HUES64 (cell line): ENCODE measurements around the gene CFAP54.
"Not testable (repeated sequence)": the region's sequence is repeated elsewhere in the genome, so short reads cannot be mapped to it uniquely, and the experiment has no call there.

Experiments
- H3K27ac ChIP-seq: 2 replicates; pipeline ENCODE4 v1.7.0; 2013; ENCODE audit warnings: low read depth, low read length, inconsistent platforms
- H3K27me3 ChIP-seq: 2 replicates; pipeline ENCODE4 v1.6.1; 2013; ENCODE audit warnings: mild to moderate bottlenecking, low read length; ENCODE audit not compliant: insufficient read depth
- H3K36me3 ChIP-seq: 2 replicates; pipeline ENCODE4 v1.6.1; 2013; ENCODE audit warnings: mild to moderate bottlenecking, low read length; ENCODE audit not compliant: insufficient read depth
- H3K4me1 ChIP-seq: 2 replicates; pipeline ENCODE4 v1.6.1; 2013; ENCODE audit warnings: mild to moderate bottlenecking, low read length, moderate library complexity; ENCODE audit not compliant: insufficient read depth
- H3K4me3 ChIP-seq: 2 replicates; pipeline ENCODE4 v1.5.1; 2013; ENCODE audit warnings: mild to moderate bottlenecking, low read length, moderate library complexity
- H3K9ac ChIP-seq: 2 replicates; pipeline ENCODE4 v1.6.1; 2013; ENCODE audit warnings: mild to moderate bottlenecking, low read depth, low read length
- H3K9me3 ChIP-seq: 2 replicates; pipeline ENCODE4 v1.6.1; 2013; ENCODE audit warnings: low read depth, low read length; ENCODE audit not compliant: insufficient read depth
- WGBS: fragments of 150-250, 120-280 bp; methylation state at CpG from one replicate; pipeline ENCODE4 v1.1.7; 2013; ENCODE audit warnings: missing lambda C conversion rate; 5-methylcytosine and 5-hydroxymethylcytosine counted together

Gene CFAP54

DNA sequence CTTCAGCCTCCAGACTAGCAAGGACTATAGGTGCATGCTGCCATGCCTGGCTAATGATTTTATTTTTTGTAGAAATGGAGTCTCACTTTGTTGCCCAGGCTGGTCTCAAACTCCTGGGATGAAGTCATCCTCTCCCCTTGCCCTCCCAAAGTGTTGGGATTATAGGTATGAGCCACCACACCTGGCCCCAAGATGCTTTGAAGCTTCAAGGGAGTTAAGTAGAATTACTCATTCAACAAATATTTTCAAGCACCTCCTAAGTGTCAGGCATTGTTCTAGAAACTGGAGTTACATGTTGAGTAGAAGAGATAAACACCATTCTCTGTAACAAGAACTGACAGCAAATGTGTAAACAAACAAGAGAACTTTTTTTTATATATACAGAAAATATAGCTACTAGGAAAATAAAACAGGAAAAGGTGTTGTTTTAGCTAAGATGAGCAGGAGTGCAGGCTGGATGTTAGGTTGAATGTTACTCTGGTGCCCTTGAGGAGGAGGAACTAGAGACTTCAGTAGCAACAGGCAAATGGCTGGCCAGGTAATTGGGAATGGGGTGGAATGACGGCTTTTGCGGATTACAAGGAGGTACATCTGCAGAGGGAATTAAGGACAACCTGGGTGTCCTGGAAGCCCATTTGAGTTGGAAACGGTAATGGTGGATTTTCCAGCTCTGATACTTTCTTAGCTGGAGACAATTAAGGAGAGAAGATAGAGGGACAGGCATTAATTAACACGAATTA, 32.0 kb upstream of the CFAP54 start:
- WGBS: 91% methylated on average over 4 of the region's 4 CpGs
- H3K27ac ChIP-seq: no peak overlapping the region

DNA sequence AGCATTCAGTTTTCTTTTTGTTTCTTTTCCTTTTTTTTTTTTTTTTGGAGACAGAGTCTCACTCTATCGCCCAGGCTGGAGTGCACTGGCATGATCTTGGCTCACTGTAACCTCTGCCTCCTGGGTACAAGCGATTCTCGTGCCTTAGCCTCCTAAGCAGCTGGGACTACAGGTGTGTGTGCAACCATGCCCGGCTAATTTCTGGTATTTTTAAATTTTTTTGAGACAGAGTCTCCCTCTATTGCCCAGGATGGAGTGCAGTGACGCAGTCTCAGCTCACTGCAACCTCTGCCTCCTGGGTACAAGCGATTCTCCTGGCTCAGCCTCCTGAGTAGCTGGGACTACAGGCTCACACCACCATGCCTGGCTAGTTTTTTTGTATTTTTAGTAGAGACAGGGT, 30.1 kb upstream of the CFAP54 start:
- not testable (repeated sequence) for H3K27me3 ChIP-seq, H3K4me1 ChIP-seq, H3K27ac ChIP-seq, H3K9ac ChIP-seq, H3K36me3 ChIP-seq, H3K4me3 ChIP-seq, H3K9me3 ChIP-seq
- WGBS: 92% methylated on average over 6 of the region's 6 CpGs

More for the DNA sequence above, 32.0 kb upstream of the CFAP54 start:
- H3K4me3 ChIP-seq: no peak overlapping the region
- H3K4me1 ChIP-seq: no peaks in the 10 kb centered on the region
- H3K36me3 ChIP-seq: no peaks in the 10 kb centered on the region
- H3K27me3 ChIP-seq: no peaks in the 10 kb centered on the region
- H3K9me3 ChIP-seq: no peaks in the 10 kb centered on the region
- H3K9ac ChIP-seq: no peak overlapping the region

DNA sequence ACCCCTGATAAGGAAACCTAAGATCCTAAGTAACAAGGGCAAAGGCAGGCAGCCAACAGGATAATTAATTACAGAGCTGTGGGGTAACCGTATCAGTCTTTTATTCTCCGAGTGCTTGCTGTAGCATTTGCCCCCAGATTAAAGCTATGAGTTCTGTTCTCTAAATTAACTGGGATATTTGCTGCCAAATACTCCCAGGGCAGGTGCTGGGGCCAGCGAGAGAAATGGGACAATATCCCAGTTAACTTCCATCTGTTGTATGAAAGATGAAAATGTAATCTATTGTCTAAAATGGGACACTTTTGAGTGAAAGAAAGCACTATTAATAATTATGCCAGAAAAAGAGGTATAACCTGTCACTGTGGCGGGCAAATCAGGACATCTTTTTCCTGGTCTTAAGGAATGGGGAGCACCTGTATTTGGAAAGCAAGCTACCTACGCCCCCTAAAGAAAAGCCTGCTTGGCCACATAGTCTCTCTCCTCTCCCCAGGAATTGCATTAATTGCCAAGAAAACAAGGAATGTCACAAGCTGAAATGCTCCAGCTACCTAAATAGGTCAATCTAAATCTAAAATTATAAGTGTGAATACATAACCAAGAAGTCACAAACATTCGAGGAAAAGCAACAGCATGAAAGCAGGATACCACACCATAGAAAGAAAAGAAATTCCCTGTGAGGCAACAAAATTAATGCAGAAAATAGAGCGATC, 26.7 kb upstream of the CFAP54 start:
- 91% methylated on average over 7 of the region's 7 CpGs for WGBS
- H3K4me1 ChIP-seq: no peaks in the 10 kb centered on the region
- no peaks in the 10 kb centered on the region for H3K27me3 ChIP-seq
- no peak overlapping the region for H3K9ac ChIP-seq
- H3K27ac ChIP-seq: no peak overlapping the region
- H3K4me3 ChIP-seq: no peak overlapping the region
- no peaks in the 10 kb centered on the region for H3K36me3 ChIP-seq
- H3K9me3 ChIP-seq: no peaks in the 10 kb centered on the region

DNA sequence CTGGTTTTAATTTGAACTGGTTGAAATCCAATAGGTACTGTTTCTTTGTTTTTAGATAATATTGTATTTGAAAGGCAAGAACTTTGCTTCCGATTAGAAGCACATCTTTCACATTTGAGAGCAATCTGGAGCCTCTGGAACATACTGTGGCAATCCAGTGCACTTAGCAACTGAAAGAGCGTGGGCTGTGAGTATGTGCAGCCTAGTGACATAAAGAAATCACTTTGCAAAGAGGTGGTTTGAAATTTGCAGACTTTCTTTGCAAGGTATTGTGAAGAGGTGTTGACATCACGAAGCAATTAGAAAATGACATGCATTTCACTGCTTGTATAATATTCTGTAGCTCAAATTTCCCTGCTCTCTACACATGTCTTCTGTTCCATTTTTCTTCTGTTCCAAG, 23.5 kb upstream of the CFAP54 start:
- Histone ChIP-seq H3K27me3 (no peaks in the 10 kb centered on the region), H3K9me3 (no peaks in the 10 kb centered on the region), H3K4me3 (no peak overlapping the region), H3K36me3 (no peaks in the 10 kb centered on the region), H3K4me1 (no peaks in the 10 kb centered on the region), H3K9ac (no peak overlapping the region), H3K27ac (no peak overlapping the region)
- 94% methylated on average over 3 of the region's 3 CpGs for WGBS

DNA sequence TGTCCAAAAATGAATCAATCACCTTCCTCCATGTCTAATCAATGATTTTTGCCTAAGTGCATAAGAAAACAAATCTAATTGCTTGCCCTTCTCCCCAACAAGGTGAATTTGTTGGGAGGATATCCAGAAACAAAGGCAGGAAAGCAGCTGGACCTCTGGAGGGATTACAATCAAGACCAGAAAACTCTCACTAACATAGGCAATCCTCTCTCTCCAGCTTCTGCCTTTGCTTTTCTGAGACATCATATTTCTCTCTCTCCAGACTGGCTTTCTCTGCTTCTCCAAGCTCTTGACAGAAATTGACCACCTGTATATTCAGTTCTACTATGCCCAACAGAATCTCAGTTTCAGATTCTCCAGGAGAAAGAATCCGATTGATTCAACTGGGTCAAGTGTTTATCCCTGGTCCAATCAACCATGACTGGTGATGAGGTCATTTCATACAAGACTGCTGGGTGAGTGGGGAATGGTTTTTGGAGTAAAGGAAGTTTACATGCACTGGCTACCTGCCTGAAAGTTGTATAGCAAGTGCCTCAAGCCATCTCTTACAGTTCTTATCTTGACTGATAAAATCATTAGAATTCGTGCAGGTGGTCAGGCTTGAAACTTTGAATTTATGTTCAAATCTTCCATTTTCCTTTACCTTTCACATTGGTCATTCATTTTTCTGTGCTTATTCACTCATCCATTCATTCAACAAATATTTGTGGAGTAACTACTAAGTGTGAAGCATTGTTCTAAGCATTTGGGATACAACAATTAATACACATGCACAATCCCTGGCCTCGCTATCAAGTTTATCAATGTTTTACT, 22.2 kb upstream of the CFAP54 start:
- no peak overlapping the region for H3K27ac ChIP-seq
- no peaks in the 10 kb centered on the region for H3K9me3 ChIP-seq
- no peaks in the 10 kb centered on the region for H3K36me3 ChIP-seq
- no peaks in the 10 kb centered on the region for H3K4me1 ChIP-seq
- H3K4me3 ChIP-seq: no peak overlapping the region
- 91% methylated on average over 2 of the region's 3 CpGs for WGBS
- no peaks in the 10 kb centered on the region for H3K27me3 ChIP-seq
- no peak overlapping the region for H3K9ac ChIP-seq

DNA sequence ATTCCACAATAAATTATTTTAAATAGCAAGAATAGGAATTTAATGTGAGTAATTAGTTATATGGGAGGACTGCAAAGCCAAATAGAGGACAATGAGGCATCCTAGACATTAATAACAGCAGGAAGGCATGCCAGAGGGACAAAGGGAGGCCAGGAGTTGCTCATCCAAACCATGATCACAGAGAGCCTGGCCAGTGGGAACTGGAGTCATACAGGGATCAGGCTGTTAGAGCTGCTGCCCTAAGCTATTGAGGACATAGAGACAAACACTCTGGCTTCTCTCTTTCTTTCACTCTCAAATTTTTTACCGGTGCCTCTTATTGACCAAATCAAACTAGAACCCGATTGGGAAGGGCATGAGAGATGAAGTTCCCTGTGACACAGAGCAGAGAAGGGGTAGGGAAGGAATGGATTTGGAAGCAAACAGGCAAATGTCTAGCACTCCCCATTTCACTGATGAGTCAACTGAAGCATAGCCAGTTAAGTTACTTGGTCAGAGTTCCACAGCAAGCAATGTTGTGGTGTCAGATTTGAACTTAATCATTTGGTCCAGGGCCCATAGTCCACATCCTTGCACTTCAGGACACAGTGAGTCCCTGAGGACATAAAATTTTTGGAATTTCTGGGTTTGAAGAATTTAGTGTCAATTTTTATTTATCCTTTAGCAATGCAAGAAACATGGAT, 17.9 kb upstream of the CFAP54 start:
- Histone ChIP-seq H3K36me3 (no peaks in the 10 kb centered on the region), H3K9me3 (no peaks in the 10 kb centered on the region), H3K4me1 (no peaks in the 10 kb centered on the region), H3K27ac (no peak overlapping the region), H3K27me3 (no peaks in the 10 kb centered on the region), H3K9ac (no peak overlapping the region), H3K4me3 (no peak overlapping the region)
- WGBS: 100% methylated on average over 2 of the region's 2 CpGs

- Histone ChIP-seq H3K9ac (no peak overlapping the region), H3K4me3 (no peak overlapping the region), H3K27ac (no peak overlapping the region), H3K9me3 (no peaks in the 10 kb centered on the region), H3K36me3 (no peaks in the 10 kb centered on the region), H3K27me3 (no peaks in the 10 kb centered on the region), H3K4me1 (no peaks in the 10 kb centered on the region)
- WGBS: 92% methylated on average over 5 of the region's 5 CpGs
These were observed 17.0 kb upstream of the CFAP54 start for GRCh38 chr12:96472384-96472783.

DNA sequence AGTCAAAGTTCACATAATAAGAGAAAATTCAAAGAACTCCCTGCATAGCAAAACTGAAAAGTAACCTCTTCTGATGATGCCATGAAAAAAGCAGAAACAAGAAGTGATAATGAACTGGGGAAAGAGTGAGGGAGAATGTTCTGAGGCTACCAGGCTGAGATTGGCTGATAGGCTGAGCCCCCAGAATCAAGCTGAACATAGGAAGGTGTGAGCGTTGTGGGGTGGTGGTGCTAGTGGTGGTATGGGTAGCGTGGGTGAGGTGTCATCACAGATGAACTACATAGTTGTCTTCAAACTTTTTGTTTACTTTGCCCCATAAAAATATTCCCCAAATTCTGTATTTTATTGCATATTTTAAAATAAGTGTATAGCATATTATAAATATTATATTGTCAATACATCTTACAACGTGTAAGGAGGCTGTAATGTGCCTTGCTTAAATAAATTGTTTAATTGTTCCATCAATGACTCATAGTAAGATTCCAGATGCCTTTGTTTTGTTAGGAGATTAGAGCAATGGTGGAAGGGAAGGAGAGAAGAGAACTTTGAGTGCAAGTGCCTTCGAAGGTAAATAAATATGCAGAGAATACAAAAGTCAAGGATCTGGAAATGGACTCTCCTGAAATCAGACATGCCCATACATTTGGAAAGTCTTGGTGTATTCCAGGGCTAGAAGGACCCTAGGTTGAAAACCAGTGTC, 15.8 kb upstream of the CFAP54 start:
- Histone ChIP-seq H3K9ac (no peak overlapping the region), H3K27ac (no peak overlapping the region), H3K9me3 (no peaks in the 10 kb centered on the region), H3K36me3 (no peaks in the 10 kb centered on the region), H3K4me3 (no peak overlapping the region), H3K4me1 (no peaks in the 10 kb centered on the region; the same call in 1 of the 2 replicates), H3K27me3 (no peaks in the 10 kb centered on the region)
- WGBS: 95% methylated on average over 2 of the region's 4 CpGs

DNA sequence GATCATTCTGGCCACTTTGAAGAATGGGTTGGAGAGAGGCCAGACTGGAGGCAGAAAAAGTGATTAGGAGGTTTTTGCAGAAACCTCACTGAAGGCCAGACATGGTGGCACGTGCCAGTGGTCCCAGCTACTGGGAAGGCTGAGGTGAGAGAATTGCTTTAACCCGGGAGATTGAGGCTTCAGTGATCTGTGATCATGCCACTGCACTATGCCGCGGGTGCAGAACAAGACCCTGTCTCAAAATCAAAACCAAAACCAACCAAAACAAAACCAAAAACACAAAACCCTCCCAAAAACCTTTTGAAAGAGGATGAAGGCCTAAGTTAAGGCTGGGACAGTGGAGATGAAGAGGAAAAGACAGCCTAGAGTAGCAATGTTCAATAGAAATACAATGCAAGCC, 15.2 kb upstream of the CFAP54 start:
- H3K4me3 ChIP-seq: no peak overlapping the region
- WGBS: 76% methylated on average over 4 of the region's 4 CpGs
- no peak overlapping the region for H3K9ac ChIP-seq
- H3K9me3 ChIP-seq: no peaks in the 10 kb centered on the region
- no peaks in the 10 kb centered on the region for H3K36me3 ChIP-seq
- no peaks in the 10 kb centered on the region for H3K27me3 ChIP-seq
- no peaks in the 10 kb centered on the region; the same call in 1 of the 2 replicates for H3K4me1 ChIP-seq
- H3K27ac ChIP-seq: no peak overlapping the region

GRCh38 chr12:96478011-96478410, 11.4 kb upstream of the CFAP54 start:
- Histone ChIP-seq H3K9ac (no peak overlapping the region), H3K4me3 (no peak overlapping the region), H3K27me3 (no peaks in the 10 kb centered on the region), H3K36me3 (no peaks in the 10 kb centered on the region), H3K27ac (no peak overlapping the region), H3K9me3 (no peaks in the 10 kb centered on the region), H3K4me1 (no peaks in the 10 kb centered on the region; the same call in 1 of the 2 replicates)
- WGBS: 56% methylated on average over 2 of the region's 3 CpGs
